ENCODE results near the gene ACSM3. TPM values are rescaled to one million over a fixed set of nuclear protein-coding genes. Genes with fewer than 3 reads are reported as not detected.

ACSM3 gene
- total and polyA plus RNA-seq, 9 of the 15 experiments (the other 6 are each of a cell fraction or from before 2014, with no cell fraction given): 112 to 420 (median 182) TPM

DNA sequence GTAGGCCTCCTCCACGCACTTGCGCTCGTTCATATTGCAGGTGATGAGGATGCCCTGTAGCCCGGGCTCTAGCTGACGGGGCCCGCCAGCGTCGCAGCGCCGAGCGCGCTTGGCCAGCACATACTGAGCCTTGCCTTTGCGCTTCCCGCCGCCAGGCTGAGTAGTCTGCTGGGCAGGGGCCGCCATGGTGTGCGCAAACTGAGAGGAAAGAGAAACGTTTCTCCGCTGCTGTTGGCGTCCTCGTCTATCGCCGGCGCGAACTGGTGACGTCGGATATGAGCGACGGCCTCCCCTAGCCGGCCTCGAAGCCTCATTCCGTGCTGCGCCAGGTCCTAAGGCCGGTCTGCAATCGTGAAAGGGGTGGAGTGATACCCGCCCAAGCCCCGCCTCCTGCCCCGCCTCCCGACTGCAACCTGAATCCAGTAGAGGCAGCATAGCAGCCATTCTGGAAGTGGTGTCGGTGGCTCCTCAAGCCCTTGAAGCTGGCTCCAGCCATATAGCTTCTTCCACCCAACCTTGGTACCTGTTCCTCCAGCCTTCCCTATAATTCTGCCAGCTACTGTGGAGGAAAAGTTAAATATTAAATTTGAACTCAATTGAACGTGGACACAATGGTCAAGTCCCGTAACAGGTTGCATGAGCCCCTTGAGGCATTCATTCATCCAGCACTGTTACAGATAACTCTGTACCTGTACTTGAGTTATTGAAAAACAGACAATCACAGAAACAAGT is 22.1 kb upstream of the ACSM3 start, which contains the start of gene THUMPD1 (continued):
- TF ChIP-seq STAT5B (CRISPR knock-in tag; IDR thresholded peaks at IDR 0.05): no peak
- no peak for TF ChIP-seq TAL1 (IDR thresholded peaks at IDR 0.05)
- TF ChIP-seq SNIP1 (IDR thresholded peaks at IDR 0.05; ENCODE audit: low read depth): no peak
- no peak for TF ChIP-seq ADNP (tag; IDR thresholded peaks at IDR 0.05)
- TF ChIP-seq, protein P1, sequence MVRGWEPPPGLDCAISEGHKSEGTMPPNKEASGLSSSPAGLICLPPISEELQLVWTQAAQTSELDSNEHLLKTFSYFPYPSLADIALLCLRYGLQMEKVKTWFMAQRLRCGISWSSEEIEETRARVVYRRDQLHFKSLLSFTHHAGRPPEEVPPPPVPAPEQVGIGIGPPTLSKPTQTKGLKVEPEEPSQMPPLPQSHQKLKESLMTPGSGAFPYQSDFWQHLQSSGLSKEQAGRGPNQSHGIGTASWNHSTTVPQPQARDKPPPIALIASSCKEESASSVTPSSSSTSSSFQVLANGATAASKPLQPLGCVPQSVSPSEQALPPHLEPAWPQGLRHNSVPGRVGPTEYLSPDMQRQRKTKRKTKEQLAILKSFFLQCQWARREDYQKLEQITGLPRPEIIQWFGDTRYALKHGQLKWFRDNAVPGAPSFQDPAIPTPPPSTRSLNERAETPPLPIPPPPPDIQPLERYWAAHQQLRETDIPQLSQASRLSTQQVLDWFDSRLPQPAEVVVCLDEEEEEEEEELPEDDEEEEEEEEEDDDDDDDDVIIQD (CRISPR knock-in tag; IDR thresholded peaks at IDR 0.05): no peak
- TF ChIP-seq, protein P2, sequence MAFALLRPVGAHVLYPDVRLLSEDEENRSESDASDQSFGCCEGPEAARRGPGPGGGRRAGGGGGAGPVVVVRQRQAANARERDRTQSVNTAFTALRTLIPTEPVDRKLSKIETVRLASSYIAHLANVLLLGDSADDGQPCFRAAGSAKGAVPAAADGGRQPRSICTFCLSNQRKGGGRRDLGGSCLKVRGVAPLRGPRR (CRISPR knock-in tag; IDR thresholded peaks at IDR 0.05): peak; percentile 48; the same call in 1 of the 2 replicates
- no peak for TF ChIP-seq SNAPC5 (CRISPR knock-in tag; IDR thresholded peaks at IDR 0.05)
- peak in 1 of 2 experiments; percentile 81; a peak in 2 of 4 replicates for TF ChIP-seq HDAC1 (IDR thresholded peaks at IDR 0.05)
- no peak for TF ChIP-seq MEF2D (tag; conservative IDR thresholded peaks at IDR 0.05; ENCODE audit: low read depth)
- TF ChIP-seq HDAC3 (IDR thresholded peaks at IDR 0.05; ENCODE audit: borderline replicate concordance, partially characterized antibody): peak; percentile 41
- TF ChIP-seq MXI1 (IDR thresholded peaks at IDR 0.05; ENCODE audit: low read depth, low read length): no peak
- 0 out of 2 replicates have a peak, but pooled peaks have one; percentile 41 for TF ChIP-seq CAMTA2 (CRISPR knock-in tag; conservative IDR thresholded peaks at IDR 0.05)
- no peak for TF ChIP-seq ZNF239 (CRISPR knock-in tag; IDR thresholded peaks at IDR 0.05)
- TF ChIP-seq, protein P3, sequence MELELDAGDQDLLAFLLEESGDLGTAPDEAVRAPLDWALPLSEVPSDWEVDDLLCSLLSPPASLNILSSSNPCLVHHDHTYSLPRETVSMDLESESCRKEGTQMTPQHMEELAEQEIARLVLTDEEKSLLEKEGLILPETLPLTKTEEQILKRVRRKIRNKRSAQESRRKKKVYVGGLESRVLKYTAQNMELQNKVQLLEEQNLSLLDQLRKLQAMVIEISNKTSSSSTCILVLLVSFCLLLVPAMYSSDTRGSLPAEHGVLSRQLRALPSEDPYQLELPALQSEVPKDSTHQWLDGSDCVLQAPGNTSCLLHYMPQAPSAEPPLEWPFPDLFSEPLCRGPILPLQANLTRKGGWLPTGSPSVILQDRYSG (tag; conservative IDR thresholded peaks at IDR 0.05; ENCODE audit: low read depth): no peak
- no peak for TF ChIP-seq RBM15 (IDR thresholded peaks at IDR 0.05; ENCODE audit: insufficient read depth, low read length)
- TF ChIP-seq, protein P4, sequence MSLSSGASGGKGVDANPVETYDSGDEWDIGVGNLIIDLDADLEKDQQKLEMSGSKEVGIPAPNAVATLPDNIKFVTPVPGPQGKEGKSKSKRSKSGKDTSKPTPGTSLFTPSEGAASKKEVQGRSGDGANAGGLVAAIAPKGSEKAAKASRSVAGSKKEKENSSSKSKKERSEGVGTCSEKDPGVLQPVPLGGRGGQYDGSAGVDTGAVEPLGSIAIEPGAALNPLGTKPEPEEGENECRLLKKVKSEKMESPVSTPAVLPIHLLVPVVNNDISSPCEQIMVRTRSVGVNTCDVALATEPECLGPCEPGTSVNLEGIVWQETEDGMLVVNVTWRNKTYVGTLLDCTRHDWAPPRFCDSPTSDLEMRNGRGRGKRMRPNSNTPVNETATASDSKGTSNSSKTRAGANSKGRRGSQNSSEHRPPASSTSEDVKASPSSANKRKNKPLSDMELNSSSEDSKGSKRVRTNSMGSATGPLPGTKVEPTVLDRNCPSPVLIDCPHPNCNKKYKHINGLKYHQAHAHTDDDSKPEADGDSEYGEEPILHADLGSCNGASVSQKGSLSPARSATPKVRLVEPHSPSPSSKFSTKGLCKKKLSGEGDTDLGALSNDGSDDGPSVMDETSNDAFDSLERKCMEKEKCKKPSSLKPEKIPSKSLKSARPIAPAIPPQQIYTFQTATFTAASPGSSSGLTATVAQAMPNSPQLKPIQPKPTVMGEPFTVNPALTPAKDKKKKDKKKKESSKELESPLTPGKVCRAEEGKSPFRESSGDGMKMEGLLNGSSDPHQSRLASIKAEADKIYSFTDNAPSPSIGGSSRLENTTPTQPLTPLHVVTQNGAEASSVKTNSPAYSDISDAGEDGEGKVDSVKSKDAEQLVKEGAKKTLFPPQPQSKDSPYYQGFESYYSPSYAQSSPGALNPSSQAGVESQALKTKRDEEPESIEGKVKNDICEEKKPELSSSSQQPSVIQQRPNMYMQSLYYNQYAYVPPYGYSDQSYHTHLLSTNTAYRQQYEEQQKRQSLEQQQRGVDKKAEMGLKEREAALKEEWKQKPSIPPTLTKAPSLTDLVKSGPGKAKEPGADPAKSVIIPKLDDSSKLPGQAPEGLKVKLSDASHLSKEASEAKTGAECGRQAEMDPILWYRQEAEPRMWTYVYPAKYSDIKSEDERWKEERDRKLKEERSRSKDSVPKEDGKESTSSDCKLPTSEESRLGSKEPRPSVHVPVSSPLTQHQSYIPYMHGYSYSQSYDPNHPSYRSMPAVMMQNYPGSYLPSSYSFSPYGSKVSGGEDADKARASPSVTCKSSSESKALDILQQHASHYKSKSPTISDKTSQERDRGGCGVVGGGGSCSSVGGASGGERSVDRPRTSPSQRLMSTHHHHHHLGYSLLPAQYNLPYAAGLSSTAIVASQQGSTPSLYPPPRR (CRISPR knock-in tag; IDR thresholded peaks at IDR 0.05; ENCODE audit: borderline replicate concordance): no peak
- TF ChIP-seq ZFP36 (IDR thresholded peaks at IDR 0.05; ENCODE audit: low read depth, low read length, partially characterized antibody): peak; percentile 78
- no peak for TF ChIP-seq ZEB2 (IDR thresholded peaks at IDR 0.05)
- TF ChIP-seq ZBED1 (IDR thresholded peaks at IDR 0.05): no peak
- no peak for TF ChIP-seq NFYB (IDR thresholded peaks at IDR 0.05; ENCODE audit: extremely low read depth, insufficient read length)
- no peak for TF ChIP-seq ZNF77 (CRISPR knock-in tag; IDR thresholded peaks at IDR 0.05)
- TF ChIP-seq ZNF133 (CRISPR knock-in tag; IDR thresholded peaks at IDR 0.05): peak; percentile 37; the same call in 1 of the 2 replicates

Measured in K562 (cell line).